ENCODE results near the gene ITM2B.
"Not testable (repeated sequence)": the region's sequence is repeated elsewhere in the genome, so short reads cannot be mapped to it uniquely, and the experiment has no call there.

- TF ChIP-seq BRCA1 (IDR thresholded peaks at IDR 0.05; ENCODE audit: low read depth, low read length); RELB (IDR thresholded peaks at IDR 0.05; ENCODE audit: low read depth); TAF1 (IDR thresholded peaks at IDR 0.05; ENCODE audit: borderline replicate concordance, low read depth, low read length): not testable (repeated sequence)
Measured at GRCh38 chr13:48239369-48239768, 6.4 kb downstream of the ITM2B start.

Measured in GM12878 (cell line).